K562 (cell line): ENCODE measurements around the gene RHAG. TPM values are rescaled to one million over a fixed set of nuclear protein-coding genes. Genes with fewer than 3 reads are reported as not detected.

ENCODE experiments used
- ATAC-seq: fragments of 200-7000 bp; cut with Tn5 transposase; 3 replicates; pipeline ENCODE4 v1.9.1; 2020; ENCODE audit warnings: moderate library complexity
- BruUV-seq: library from RNA; stranded (reverse); fragments of 400-500 nt; replicated peaks from 2 replicates; lab custom pipeline; 2021; lab: Mats Ljungman, UMichigan
- CTCF ChIA-PET: fragments of 300-600 bp; formaldehyde crosslinking; extraction: SDS; loops from one replicate; lab custom pipeline; 2021; ENCODE audit warnings: low intra/inter-chr PET ratio; lab: Yijun Ruan, JAX
- POLR2A ChIA-PET: fragments of 300-600, 350-650 bp; sonication (Branson Sonifier 250); formaldehyde crosslinking; extraction: SDS; loops from one replicate; lab custom pipeline; 2021; ENCODE audit warnings: antibody characterized with exemption, inconsistent platforms; lab: Yijun Ruan, JAX
- DNase-seq, 4 experiments: peaks; one replicate each; pipeline versions ENCODE4 v3.0.0 to v3.0.0-alpha.2; 2011 to 2018; ENCODE audit warnings: low spot score in 3 of 4, mixed read lengths in 3 of 4; ENCODE audit errors: extremely low read depth in 1 of 4
- FAIRE-seq: peaks from 2 replicates; lab custom pipeline; 2011; peaks lifted over from hg19 to GRCh38; lab: Jason Lieb, UNC
- H2AFZ ChIP-seq: 2 replicates; pipeline ENCODE4 v1.6.0; 2011; ENCODE audit warnings: low read depth, low read length, control low read depth, inconsistent platforms
- H3K27ac ChIP-seq: fragments of 200-600 bp; 3 replicates; pipeline ENCODE4 v1.8.0; 2011; ENCODE audit warnings: low read depth, mild to moderate bottlenecking, control low read depth, inconsistent platforms, low read length, moderate library complexity, mixed read lengths; ENCODE audit errors: extremely low read depth
- H3K27me3 ChIP-seq, 2 experiments: fragments of 300-600 bp in 1 of 2; 2 replicates in 1 of 2; 3 replicates in 1 of 2; pipeline versions ENCODE4 v1.6.0 to v1.8.0; 2011; ENCODE audit warnings: inconsistent platforms in 2 of 2, low read length in 2 of 2, mild to moderate bottlenecking in 1 of 2, mixed read lengths in 1 of 2, moderate library complexity in 1 of 2; ENCODE audit not compliant: control insufficient read depth in 2 of 2, insufficient read depth in 2 of 2
- H3K36me3 ChIP-seq: fragments of 300-600 bp; 3 replicates; pipeline ENCODE4 v1.8.0; 2011; ENCODE audit warnings: mild to moderate bottlenecking, low read length, inconsistent platforms; ENCODE audit not compliant: control insufficient read depth, insufficient read depth
- H3K4me1 ChIP-seq, 2 experiments: fragments of 200-600 bp in 1 of 2; replicated peaks in 1 of 2; 2 replicates in 1 of 2; 3 replicates in 1 of 2; pipeline versions ENCODE4 v1.5.1 to v1.8.0; 2011; ENCODE audit warnings: inconsistent platforms in 2 of 2, low read length in 2 of 2, mild to moderate bottlenecking in 1 of 2, mixed read lengths in 1 of 2, moderate library complexity in 1 of 2; ENCODE audit not compliant: control insufficient read depth in 2 of 2, insufficient read depth in 2 of 2
- H3K4me2 ChIP-seq: 2 replicates; pipeline ENCODE4 v1.6.1; 2011; ENCODE audit warnings: low read length, control low read depth, inconsistent platforms, mixed read lengths; ENCODE audit not compliant: insufficient read depth
- H3K4me3 ChIP-seq: fragments of 200-600 bp; sonication (generic), shearing (Covaris generic); 2 replicates; pipeline ENCODE4 v1.5.1; 2016; ENCODE audit warnings: control low read depth, inconsistent platforms
- H3K79me2 ChIP-seq: fragments of 200-600 bp; 3 replicates; pipeline ENCODE4 v1.8.0; 2011; ENCODE audit warnings: low read length, inconsistent platforms; ENCODE audit not compliant: control insufficient read depth, insufficient read depth
- H3K9ac ChIP-seq, 2 experiments: 2 replicates each; pipeline versions ENCODE4 v1.6.0 to v1.6.1; 2011; ENCODE audit warnings: low read depth in 2 of 2, low read length in 2 of 2, control low read depth in 1 of 2, inconsistent platforms in 1 of 2, mild to moderate bottlenecking in 1 of 2, mixed read lengths in 1 of 2; ENCODE audit not compliant: insufficient read depth in 1 of 2
- H3K9me1 ChIP-seq: one replicate; pipeline ENCODE4 v1.6.0; 2011; ENCODE audit warnings: inconsistent platforms, mild to moderate bottlenecking, low read length, moderate library complexity; ENCODE audit not compliant: control insufficient read depth, insufficient read depth
- H3K9me3 ChIP-seq: replicated peaks from 2 replicates; pipeline ENCODE4 v1.5.1; 2011; ENCODE audit warnings: low read depth, low read length, inconsistent platforms; ENCODE audit not compliant: control insufficient read depth, insufficient read depth
- H4K20me1 ChIP-seq: replicated peaks from 2 replicates; pipeline ENCODE4 v1.6.1; 2011; ENCODE audit warnings: low read length, inconsistent platforms, mixed read lengths; ENCODE audit not compliant: control insufficient read depth, insufficient read depth
- ATF6 ChIP-seq: sonication (generic); formaldehyde crosslinking; IDR thresholded peaks from 2 replicates; pipeline ENCODE4 v1.4.0; 2020; ENCODE audit warnings: mild to moderate bottlenecking, missing genetic modification reagents
- CBFB ChIP-seq: sonication (generic); formaldehyde crosslinking; IDR thresholded peaks from 2 replicates; pipeline ENCODE4 v1.4.0; 2020; ENCODE audit warnings: mild to moderate bottlenecking, missing genetic modification reagents
- CHD1 ChIP-seq: fragments of 200-600 bp; sonication (generic); IDR thresholded peaks from one replicate; pipeline ENCODE4 v1.6.1; 2012; ENCODE audit warnings: mild to moderate bottlenecking, moderate library complexity, low read length, inconsistent platforms
- DMBX1 ChIP-seq: fragments of 250-450 bp; sonication (Bioruptor Pico); IDR thresholded peaks from 2 replicates; pipeline ENCODE4 v1.8.0; 2022; ENCODE audit warnings: inconsistent platforms, mild to moderate bottlenecking, moderate library complexity, borderline replicate concordance
- EZH2 ChIP-seq: IDR thresholded peaks from 2 replicates; pipeline ENCODE4 v1.6.1; 2012; ENCODE audit warnings: low read depth, mild to moderate bottlenecking, inconsistent platforms, low read length, borderline replicate concordance
- FOXK2 ChIP-seq, 2 experiments: fragments of 450-650 bp; IDR thresholded peaks in 1 of 2; conservative IDR thresholded peaks in 1 of 2; 2 replicates each; pipeline ENCODE4 v1.6.1; 2016; ENCODE audit warnings: low read depth in 2 of 2, mild to moderate bottlenecking in 1 of 2
- KDM4B ChIP-seq, 2 experiments: fragments of 450-650 bp in 1 of 2; sonication (generic) in 1 of 2; IDR thresholded peaks; 2 replicates each; pipeline ENCODE4 v1.6.1; 2016 to 2017; ENCODE audit warnings: borderline replicate concordance in 2 of 2, antibody characterized with exemption in 1 of 2, low read depth in 1 of 2, mild to moderate bottlenecking in 1 of 2
- MECOM ChIP-seq: fragments of 250-450 bp; sonication (Bioruptor Pico); IDR thresholded peaks from 2 replicates; pipeline ENCODE4 v1.8.0; 2022; ENCODE audit warnings: inconsistent platforms
- NFIX ChIP-seq: fragments of 250-450 bp; sonication (Bioruptor Pico); IDR thresholded peaks from 2 replicates; pipeline ENCODE4 v1.4.0; 2020; ENCODE audit warnings: low read depth, mild to moderate bottlenecking, moderate library complexity
- RBFOX2 ChIP-seq: fragments of 200-400 bp; formaldehyde crosslinking; IDR thresholded peaks from 2 replicates; pipeline ENCODE4 v1.6.1; 2017; ENCODE audit warnings: low read depth, mild to moderate bottlenecking, low read length, moderate library complexity
- RBM17 ChIP-seq: fragments of 200-400 bp; formaldehyde crosslinking; IDR thresholded peaks from 2 replicates; pipeline ENCODE4 v1.6.1; 2017; ENCODE audit warnings: low read depth, mild to moderate bottlenecking, low read length, borderline replicate concordance
- SMAD4 ChIP-seq: fragments of 250-450 bp; sonication (Bioruptor Pico); conservative IDR thresholded peaks from 2 replicates; pipeline ENCODE4 v1.8.0; 2021; ENCODE audit warnings: inconsistent platforms, mild to moderate bottlenecking, moderate library complexity
- TBL1XR1 ChIP-seq, 2 experiments: IDR thresholded peaks; 2 replicates each; pipeline ENCODE4 v1.6.1; 2012; ENCODE audit warnings: improper control_type of control experiment in 2 of 2, low read length in 2 of 2, mild to moderate bottlenecking in 1 of 2
- YY1 ChIP-seq, 3 experiments: IDR thresholded peaks; 2 replicates each; pipeline ENCODE4 v1.6.1; 2011; ENCODE audit warnings: low read length in 2 of 3, mild to moderate bottlenecking in 2 of 3, moderate library complexity in 2 of 3, borderline replicate concordance in 1 of 3, control low read depth in 1 of 3, low read depth in 1 of 3; ENCODE audit not compliant: insufficient read depth in 3 of 3, insufficient replicate concordance in 2 of 3, control insufficient read depth in 1 of 3, insufficient read length in 1 of 3; ENCODE audit errors: extremely low read depth in 1 of 3
- ZNF175 ChIP-seq: fragments of 200-800 bp; sonication (Bioruptor generic); IDR thresholded peaks from 2 replicates; pipeline ENCODE4 v1.6.1; 2016; ENCODE audit warnings: low read depth, mild to moderate bottlenecking, missing genetic modification characterization, missing compliant biosample characterization
- ZNF398 ChIP-seq: fragments of 250-450 bp; sonication (Bioruptor Pico); IDR thresholded peaks from 2 replicates; pipeline ENCODE4 v1.8.0; 2021; ENCODE audit warnings: moderate library complexity, mild to moderate bottlenecking, inconsistent platforms
- ZNF584 ChIP-seq: fragments of 200-800 bp; sonication (Bioruptor generic); IDR thresholded peaks from 2 replicates; pipeline ENCODE4 v1.6.1; 2016; ENCODE audit warnings: low read depth, mild to moderate bottlenecking, missing genetic modification characterization, missing compliant biosample characterization
- WGBS: fragments of 100-300 bp; shearing (Covaris generic); methylation state at CpG from one replicate; pipeline ENCODE4 v1.1.6; 2016; ENCODE audit warnings: low coverage, mixed read lengths; ENCODE audit not compliant: insufficient coverage; ENCODE audit errors: missing lambda C conversion rate; 5-methylcytosine and 5-hydroxymethylcytosine counted together
- in situ Hi-C: fragments of 300-500 bp; cut with MboI; formaldehyde crosslinking; loops from 4 replicates; pipeline ENCODE4 v1.15.0; 2018; ENCODE audit warnings: inconsistent platforms, mixed read lengths
- intact Hi-C: fragments of 100-400 bp; cut with micrococcal nuclease; formaldehyde crosslinking; loops from 2 replicates; pipeline ENCODE4 v1.14.2; 2022
- polyA plus RNA-seq, 8 experiments: library from polyadenylated mRNA; depleted of rRNA in 4 of 8; stranded (reverse) in 5 of 8; unstranded in 3 of 8; fragments of >200 nt; fragmentation: Nextera tagmentation in 2 of 8; fragmentation: Illumina TruSeq in 1 of 8; extraction: Ambion mirVana in 2 of 8; extraction: Trizol in 1 of 8; gene quantifications; 2 replicates each; pipeline versions ENCODE4 v1.2.1 to v1.2.3, GENCODE V29; 2011 to 2014; ENCODE audit warnings: inconsistent platforms in 1 of 8, missing spikeins in 1 of 8
- total RNA-seq, 7 experiments: library from RNA; depleted of rRNA in 6 of 7; stranded (reverse); fragments of >200 nt in 6 of 7; fragmentation: Illumina TruSeq in 2 of 7; extraction: Trizol in 2 of 7; gene quantifications; 2 replicates each; pipeline versions ENCODE4 v1.2.1 to v1.2.3, GENCODE V29; 2011 to 2021; ENCODE audit warnings: low replicate concordance in 1 of 7

RHAG gene
- total and polyA plus RNA-seq, 9 of the 15 experiments (the other 6 are each of a cell fraction or from before 2014, with no cell fraction given): 290 to 1,202 (median 505) TPM

GRCh38 chr6:49666480-49666879 is 29.8 kb upstream of the RHAG start:
- ATAC-seq: peak; percentile 27
- in situ Hi-C loops (no loop called here), intact Hi-C loops (loop anchor here (1.0 to 2.0 kb wide), 2 partner anchors 20 to 34 kb away; no protein-coding TSS in a partner anchor)
- no peaks in the 10 kb centered on the region for H4K20me1 ChIP-seq
- H3K9me1 ChIP-seq: no peaks in the 10 kb centered on the region
- H3K4me1 ChIP-seq: peaks cover 10 to 32% of the 10 kb centered on the region in 2 experiments; a peak in 4 of 5 replicates
- no peak for FAIRE-seq
- H3K79me2 ChIP-seq: no peaks in the 10 kb centered on the region
- POLR2A ChIA-PET: interaction anchor here (1.6 kb wide), 1 partner anchor 31 kb away, joined by 4 read pairs; no protein-coding TSS in a partner anchor
- CTCF ChIA-PET: no interaction called here
- peak overlapping the region; percentile 34; the same call in 1 of the 3 replicates for H3K27ac ChIP-seq
- BruUV-seq: no TSS peak
- H3K9ac ChIP-seq: peak overlapping the region in 1 of 2 experiments; percentile 25; a peak in 2 of 4 replicates
- DNase-seq: no peak
- WGBS: 0% methylated on average over 1 of the region's 1 CpG
- H3K36me3 ChIP-seq: no peaks in the 10 kb centered on the region
- H3K27me3 ChIP-seq: no peaks in the 10 kb centered on the region
- H3K4me2 ChIP-seq: peak overlapping the region; percentile 17; the same call in 1 of the 2 replicates
- H3K9me3 ChIP-seq: no peaks in the 10 kb centered on the region
- H3K4me3 ChIP-seq: no peak overlapping the region
- peak overlapping the region; percentile 67 for H2AFZ ChIP-seq
- TF ChIP-seq ATF6 (CRISPR knock-in tag): no peak
- TF ChIP-seq ZNF175 (CRISPR knock-in tag): peak; percentile 86; the same call in 1 of the 2 replicates
- TF ChIP-seq ZNF398: peak; percentile 10; the same call in 1 of the 2 replicates
- TF ChIP-seq KDM4B (IDR thresholded peaks at IDR 0.05; ENCODE audit: borderline replicate concordance in 2 of 2, low read depth in 1 of 2): no peak
- peak; percentile 51 for TF ChIP-seq MECOM (CRISPR knock-in tag)
- no peak for TF ChIP-seq YY1 (IDR thresholded peaks at IDR 0.05; ENCODE audit: borderline replicate concordance in 1 of 3, control insufficient read depth in 1 of 3, extremely low read depth in 1 of 3, insufficient read depth in 3 of 3, insufficient read length in 1 of 3, insufficient replicate concordance in 2 of 3, low read depth in 1 of 3, low read length in 2 of 3)
- TF ChIP-seq SMAD4 (CRISPR knock-in tag): peak; percentile 57
- TF ChIP-seq ZNF584 (CRISPR knock-in tag): peak; percentile 71
- peak; percentile 8; the same call in 1 of the 2 replicates for TF ChIP-seq RBFOX2
- no peak for TF ChIP-seq CHD1
- TF ChIP-seq TBL1XR1 (IDR thresholded peaks at IDR 0.05; ENCODE audit: low read length in 2 of 2): no peak
- TF ChIP-seq EZH2: no peak
- no peak for TF ChIP-seq CBFB (CRISPR knock-in tag)
- no peak for TF ChIP-seq RBM17
- TF ChIP-seq NFIX (CRISPR knock-in tag): 0 out of 2 replicates have a peak, but pooled peaks have one; percentile 1
- no peak for TF ChIP-seq FOXK2 (conservative IDR thresholded peaks at IDR 0.05 in 1 of 2, IDR thresholded peaks at IDR 0.05 in 1 of 2; ENCODE audit: low read depth in 2 of 2)
- TF ChIP-seq DMBX1: peak; percentile 55; the same call in 1 of the 2 replicates
